ENCODE data around the gene UBASH3A.

DNA sequence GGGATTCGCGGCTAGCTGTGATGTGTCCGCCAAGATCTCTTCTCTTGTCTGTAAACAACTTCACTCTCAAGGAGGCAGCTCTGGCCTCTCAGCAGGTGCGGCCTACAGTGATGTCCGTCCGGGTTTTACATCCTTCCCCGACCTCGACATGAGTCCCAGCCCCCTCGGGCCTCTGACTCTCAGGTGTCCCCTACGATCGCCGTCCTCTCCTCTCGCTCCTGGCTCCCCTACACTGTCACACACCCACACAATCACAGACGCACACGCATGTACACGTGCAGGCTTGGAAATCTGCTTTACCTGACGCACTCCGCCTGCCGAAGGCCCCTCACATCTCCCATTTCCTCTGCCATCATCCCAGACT, 93.1 kb downstream of the UBASH3A start:
- TF ChIP-seq, protein P1, sequence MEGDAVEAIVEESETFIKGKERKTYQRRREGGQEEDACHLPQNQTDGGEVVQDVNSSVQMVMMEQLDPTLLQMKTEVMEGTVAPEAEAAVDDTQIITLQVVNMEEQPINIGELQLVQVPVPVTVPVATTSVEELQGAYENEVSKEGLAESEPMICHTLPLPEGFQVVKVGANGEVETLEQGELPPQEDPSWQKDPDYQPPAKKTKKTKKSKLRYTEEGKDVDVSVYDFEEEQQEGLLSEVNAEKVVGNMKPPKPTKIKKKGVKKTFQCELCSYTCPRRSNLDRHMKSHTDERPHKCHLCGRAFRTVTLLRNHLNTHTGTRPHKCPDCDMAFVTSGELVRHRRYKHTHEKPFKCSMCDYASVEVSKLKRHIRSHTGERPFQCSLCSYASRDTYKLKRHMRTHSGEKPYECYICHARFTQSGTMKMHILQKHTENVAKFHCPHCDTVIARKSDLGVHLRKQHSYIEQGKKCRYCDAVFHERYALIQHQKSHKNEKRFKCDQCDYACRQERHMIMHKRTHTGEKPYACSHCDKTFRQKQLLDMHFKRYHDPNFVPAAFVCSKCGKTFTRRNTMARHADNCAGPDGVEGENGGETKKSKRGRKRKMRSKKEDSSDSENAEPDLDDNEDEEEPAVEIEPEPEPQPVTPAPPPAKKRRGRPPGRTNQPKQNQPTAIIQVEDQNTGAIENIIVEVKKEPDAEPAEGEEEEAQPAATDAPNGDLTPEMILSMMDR (IDR thresholded peaks at IDR 0.05 in 2 of 3, conservative IDR thresholded peaks at IDR 0.05 in 1 of 3; ENCODE audit: borderline replicate concordance in 1 of 3, insufficient read depth in 1 of 3, low read depth in 2 of 3, low read length in 2 of 3): no peak
- TF ChIP-seq, protein P2, sequence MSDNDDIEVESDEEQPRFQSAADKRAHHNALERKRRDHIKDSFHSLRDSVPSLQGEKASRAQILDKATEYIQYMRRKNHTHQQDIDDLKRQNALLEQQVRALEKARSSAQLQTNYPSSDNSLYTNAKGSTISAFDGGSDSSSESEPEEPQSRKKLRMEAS (IDR thresholded peaks at IDR 0.05): no peak
- no peak for TF ChIP-seq POLR2A (IDR thresholded peaks at IDR 0.05; ENCODE audit: borderline replicate concordance, extremely low read depth, insufficient read depth, insufficient read length)
- TF ChIP-seq POLR2AphosphoS5 (IDR thresholded peaks at IDR 0.05; ENCODE audit: low read depth, low read length): no peak
- no peak for TF ChIP-seq SIN3A (IDR thresholded peaks at IDR 0.05; ENCODE audit: low read depth)
- no peak for TF ChIP-seq EZH2phosphoT487 (IDR thresholded peaks at IDR 0.05; ENCODE audit: borderline replicate concordance)

All from HCT116 (cell line).